H1 (cell line): ENCODE data around the gene CAPZB. TPM values are rescaled to one million over a fixed set of nuclear protein-coding genes. Genes with fewer than 3 reads are reported as not detected.

ENCODE experiments used
- RFX5 ChIP-seq: IDR thresholded peaks from 2 replicates; pipeline ENCODE4 v1.6.1; 2011; ENCODE audit warnings: low read depth, low read length, improper control_type of control experiment, borderline replicate concordance
- RXRA ChIP-seq: IDR thresholded peaks from 2 replicates; pipeline ENCODE4 v1.6.1; 2011; ENCODE audit warnings: low read depth, mild to moderate bottlenecking, low read length, moderate library complexity; ENCODE audit not compliant: insufficient read depth
- TEAD4 ChIP-seq: IDR thresholded peaks from 2 replicates; pipeline ENCODE4 v1.6.1; 2012; ENCODE audit warnings: low read depth, low read length, inconsistent platforms, mixed read lengths
- polyA plus RNA-seq, 7 experiments: library from polyadenylated mRNA; depleted of rRNA in 3 of 7; stranded (reverse) in 5 of 7; unstranded in 2 of 7; fragments of >200 nt in 5 of 7; fragments of 200-250 nt in 2 of 7; gene quantifications; 1 replicate in 5 of 7; 2 replicates in 1 of 7; 4 replicates in 1 of 7; pipeline versions ENCODE4 v1.2.1 to v1.2.3, GENCODE V29; 2011 to 2013; ENCODE audit warnings: missing spikeins in 2 of 7, mixed read lengths in 2 of 7
- total RNA-seq: library from RNA; stranded (reverse); fragmentation: NEBNext Ultra II Directional; extraction: Animal tissue kit (Norgen Biotek cat#: 25700); gene quantifications from 2 replicates; pipeline ENCODE4 v1.2.1, GENCODE V29; 2021

CAPZB gene
- total and polyA plus RNA-seq, 2 of the 8 experiments (the other 6 are each of a cell fraction or from before 2014, with no cell fraction given) = 162 to 371 TPM

- TF ChIP-seq TEAD4 = no peak
- no peak for TF ChIP-seq RXRA
- no peak for TF ChIP-seq RFX5
Measured at GRCh38 chr1:19496527-19496874, 11.2 kb upstream of the CAPZB start (continued).
